KBM-7 (cell line): ENCODE results near the gene ASB18.

Experiments used
- DNase-seq: peaks from one replicate; pipeline ENCODE4 v3.0.0-alpha.2; 2015
- in situ Hi-C: fragments of 300-500 bp; cut with MboI; formaldehyde crosslinking; loops from 2 replicates; pipeline ENCODE4 v1.14.3; 2020; ENCODE audit warnings: low sequenced_read_pairs, low pct_unique_long_range_greater_than_20kb, mixed read lengths

The ASB18 gene

GRCh38 chr2:236169151-236169721, 95.0 kb downstream of the ASB18 start:
- no peak for DNase-seq
- in situ Hi-C loops: no loop called here

- in situ Hi-C loops: no loop called here
- no peak for DNase-seq
Observed at GRCh38 chr2:236168110-236169080, 95.8 kb downstream of the ASB18 start, which contains the start of gene GBX2. Gene GBX2, minus strand, starts transcription at chr2:236168386. Its CDS starts 415 bp downstream, at chr2:236167971.

- in situ Hi-C loops: no loop called here
- peak; percentile 47 for DNase-seq
Observed at GRCh38 chr2:236167297-236168109, 96.7 kb downstream of the ASB18 start.

GRCh38 chr2:236166796-236167296, 97.4 kb downstream of the ASB18 start:
- DNase-seq: peak; percentile 29
- in situ Hi-C loops: no loop called here

- no peak for DNase-seq
- in situ Hi-C loops: no loop called here
Observed at GRCh38 chr2:236165842-236166795, 98.1 kb downstream of the ASB18 start.

GRCh38 chr2:236164925-236165841, 99.0 kb downstream of the ASB18 start:
- in situ Hi-C loops: no loop called here
- DNase-seq: no peak

- DNase-seq: no peak
- in situ Hi-C loops: no loop called here
Observed at GRCh38 chr2:236164201-236164924, 99.8 kb downstream of the ASB18 start.

- in situ Hi-C loops: no loop called here
- DNase-seq: no peak
Observed at GRCh38 chr2:236163471-236164200, 100.6 kb downstream of the ASB18 start.

GRCh38 chr2:236162882-236163470, 101.2 kb downstream of the ASB18 start:
- in situ Hi-C loops: no loop called here

GRCh38 chr2:236162031-236162845, 102.0 kb downstream of the ASB18 start:
- in situ Hi-C loops: no loop called here
- no peak for DNase-seq

More at GRCh38 chr2:236162882-236163470, 101.2 kb downstream of the ASB18 start:
- DNase-seq: no peak

GRCh38 chr2:236161531-236161930, 102.7 kb downstream of the ASB18 start:
- in situ Hi-C loops: no loop called here
- no peak for DNase-seq

- in situ Hi-C loops: no loop called here
- DNase-seq: no peak
Observed at GRCh38 chr2:236161082-236161462, 103.1 kb downstream of the ASB18 start.

- DNase-seq: no peak
Observed at GRCh38 chr2:236160366-236161081, 103.7 kb downstream of the ASB18 start.

GRCh38 chr2:236159778-236160170, 104.4 kb downstream of the ASB18 start:
- in situ Hi-C loops: no loop called here
- no peak for DNase-seq

More at GRCh38 chr2:236160366-236161081, 103.7 kb downstream of the ASB18 start:
- in situ Hi-C loops: no loop called here
